Left ventricle myocardium inferior (tissue), 1 donor: ENCODE measurements around the gene CDC45. TPM values are rescaled to one million over a fixed set of nuclear protein-coding genes. Genes with fewer than 3 reads are reported as not detected.
"Not testable (repeated sequence)": the region's sequence is repeated elsewhere in the genome, so short reads cannot be mapped to it uniquely, and the experiment has no call there.

Experiments used
- DNase-seq: peaks from one replicate; pipeline ENCODE4 v3.0.0-alpha.2; 2020
- H3K27ac ChIP-seq: fragments of 200-600 bp; replicated peaks from 2 replicates; pipeline ENCODE4 v1.8.0; 2021
- H3K27me3 ChIP-seq: fragments of 200-600 bp; 2 replicates; pipeline ENCODE4 v1.8.0; 2021; ENCODE audit warnings: low read depth
- H3K36me3 ChIP-seq: fragments of 200-600 bp; 2 replicates; pipeline ENCODE4 v1.8.0; 2021
- H3K4me1 ChIP-seq: fragments of 200-600 bp; 2 replicates; pipeline ENCODE4 v1.8.0; 2021
- H3K4me3 ChIP-seq: fragments of 200-600 bp; 2 replicates; pipeline ENCODE4 v1.8.0; 2021; ENCODE audit warnings: mild to moderate bottlenecking, moderate library complexity
- H3K9me3 ChIP-seq: fragments of 200-600 bp; replicated peaks from 2 replicates; pipeline ENCODE4 v1.8.0; 2021
- CTCF ChIP-seq: fragments of 200-600 bp; IDR thresholded peaks from 2 replicates; pipeline ENCODE4 v1.8.0; 2021; ENCODE audit warnings: antibody characterized with exemption, mild to moderate bottlenecking, borderline replicate concordance
- intact Hi-C: fragments of 100-400 bp; cut with micrococcal nuclease; formaldehyde crosslinking; loops from one replicate; pipeline ENCODE4 v1.11.0; 2022
- total RNA-seq: library from RNA; stranded (reverse); fragmentation: NEBNext Ultra II Directional; extraction: Animal tissue kit (Norgen Biotek cat#: 25700); gene quantifications from one replicate; pipeline ENCODE4 v1.2.1, GENCODE V29; 2021
- donor health status: DM: no; HTN: yes; CAD: no; lungs with severe emphysema.

Gene CDC45
- total RNA-seq, 1 donor from 2014 or later: 0.77 TPM

GRCh38 chr22:19432133-19432851 lies 47.4 kb upstream of the CDC45 start, which contains the start of gene MRPL40:
MRPL40 (plus strand) TSS chr22:19432545; CDS start chr22:19432555, 10 bp downstream.
- peaks cover 26% of the 10 kb centered on the region for H3K36me3 ChIP-seq
- H3K4me1 ChIP-seq: peaks cover 60% of the 10 kb centered on the region
- DNase-seq: peak; percentile 95
- peak; percentile 14 for TF ChIP-seq CTCF
- intact Hi-C loops: no loop called here
- peak within 1 kb of the TSS; percentile 93 for H3K4me3 ChIP-seq
- peak within 1 kb of the TSS; percentile 100 for H3K27ac ChIP-seq
- no peaks in the 10 kb centered on the region for H3K9me3 ChIP-seq
- H3K27me3 ChIP-seq: no peaks in the 10 kb centered on the region

GRCh38 chr22:19434401-19434800 lies 45.3 kb upstream of the CDC45 start:
- no peak for DNase-seq
- intact Hi-C loops: no loop called here

GRCh38 chr22:19434829-19435580 lies 44.7 kb upstream of the CDC45 start:
- Histone ChIP-seq H3K4me1 (peaks cover 55% of the 10 kb centered on the region), H3K9me3 (no peaks in the 10 kb centered on the region), H3K27ac (no peak overlapping the region), H3K27me3 (no peaks in the 10 kb centered on the region), H3K4me3 (no peak overlapping the region), H3K36me3 (peaks cover 27% of the 10 kb centered on the region)
- DNase-seq: no peak
- TF ChIP-seq CTCF: no peak
- intact Hi-C loops: no loop called here

More at GRCh38 chr22:19434401-19434800, 45.3 kb upstream of the CDC45 start:
- no peak for TF ChIP-seq CTCF
- Histone ChIP-seq H3K27me3 (no peaks in the 10 kb centered on the region), H3K9me3 (no peaks in the 10 kb centered on the region), H3K4me3 (no peak overlapping the region), H3K36me3 (peaks cover 27% of the 10 kb centered on the region), H3K27ac (no peak overlapping the region), H3K4me1 (peaks cover 55% of the 10 kb centered on the region)

- H3K27me3 ChIP-seq, intact Hi-C loops, H3K9me3 ChIP-seq, DNase-seq, H3K27ac ChIP-seq, H3K4me3 ChIP-seq: not testable (repeated sequence)
- peaks cover 27% of the 10 kb centered on the region for H3K36me3 ChIP-seq
- peaks cover 52% of the 10 kb centered on the region for H3K4me1 ChIP-seq
Measured at GRCh38 chr22:19436444-19437161, 43.1 kb upstream of the CDC45 start.

GRCh38 chr22:19438298-19438697 lies 41.4 kb upstream of the CDC45 start:
- Histone ChIP-seq H3K9me3 (no peaks in the 10 kb centered on the region), H3K36me3 (peaks cover 27% of the 10 kb centered on the region), H3K4me1 (peaks cover 53% of the 10 kb centered on the region), H3K4me3 (no peak overlapping the region), H3K27me3 (no peaks in the 10 kb centered on the region), H3K27ac (no peak overlapping the region)
- DNase-seq: no peak
- no peak for TF ChIP-seq CTCF
- intact Hi-C loops: no loop called here
